ENCODE results near the gene ALS2CL.

The ALS2CL gene

GRCh38 chr3:46659285-46659684 lies 34.2 kb downstream of the ALS2CL start:
- TF ChIP-seq CTCF (conservative IDR thresholded peaks at IDR 0.05): no peak
- H3K27ac ChIP-seq: no peak overlapping the region; the same call in 1 of the 2 replicates

DNA sequence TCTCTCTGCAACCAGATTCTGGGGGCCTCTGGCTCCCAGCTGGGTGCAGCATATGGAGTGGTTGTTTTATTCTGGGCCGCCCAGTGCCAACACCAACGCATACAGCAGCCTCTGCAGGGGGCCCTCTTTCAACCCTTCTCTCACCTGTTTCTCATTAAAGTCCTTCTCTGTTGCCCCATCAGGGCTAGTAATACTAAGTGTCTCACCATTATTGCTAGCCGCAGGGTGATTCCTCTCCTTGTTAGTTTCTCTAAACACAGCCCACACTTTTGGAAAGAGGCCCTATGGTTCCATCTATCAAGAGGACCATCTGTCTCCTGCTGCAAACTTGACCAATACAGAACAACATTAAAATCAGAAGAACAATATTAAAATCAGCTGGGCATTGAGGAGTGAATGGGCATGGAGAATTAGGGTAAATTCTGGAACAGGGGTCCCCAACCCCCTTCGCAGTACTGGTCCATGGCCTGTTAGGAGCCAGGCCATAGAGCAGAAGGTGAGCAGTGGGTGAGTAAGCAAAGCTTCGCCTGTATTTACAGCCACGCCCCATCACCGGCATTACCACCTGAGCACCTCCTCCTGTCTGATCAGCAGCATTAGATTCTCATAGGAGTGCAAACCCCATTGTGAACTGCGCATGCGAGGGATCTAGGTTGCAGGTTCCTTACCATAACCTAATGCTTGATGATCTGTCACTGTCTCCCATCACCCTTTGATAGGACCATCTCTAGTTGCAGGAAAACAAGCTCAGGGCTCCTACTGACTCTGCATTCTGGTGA lies 36.5 kb downstream of the ALS2CL start:
- no peak overlapping the region for H3K27ac ChIP-seq
- TF ChIP-seq CTCF (conservative IDR thresholded peaks at IDR 0.05): no peak

DNA sequence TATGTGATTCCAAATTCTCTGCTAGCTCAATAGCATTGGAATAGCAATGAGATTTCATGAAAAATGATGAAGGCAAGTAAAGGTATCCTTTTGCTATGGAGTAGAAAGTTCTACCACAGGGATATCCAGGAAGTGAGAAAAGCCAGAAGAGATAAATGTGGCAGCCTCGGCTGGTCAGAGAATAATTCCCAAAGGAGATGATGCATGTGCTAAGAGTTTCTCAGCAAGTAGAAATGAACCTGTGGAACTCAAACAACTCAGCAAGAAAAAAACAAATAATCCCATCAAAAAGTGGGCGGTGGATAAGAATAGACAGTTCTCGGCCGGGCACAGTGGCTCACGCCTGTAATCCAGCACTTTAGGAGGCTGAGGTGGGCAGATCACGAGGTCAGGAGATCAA lies 38.2 kb downstream of the ALS2CL start:
- no peak overlapping the region for H3K27ac ChIP-seq
- no peak for TF ChIP-seq CTCF (conservative IDR thresholded peaks at IDR 0.05)

GRCh38 chr3:46651084-46651483 lies 42.4 kb downstream of the ALS2CL start:
- no peak overlapping the region for H3K27ac ChIP-seq
- TF ChIP-seq CTCF (conservative IDR thresholded peaks at IDR 0.05): no peak

- no peak for TF ChIP-seq CTCF (conservative IDR thresholded peaks at IDR 0.05)
- H3K27ac ChIP-seq: no peak overlapping the region
These were observed 44.0 kb downstream of the ALS2CL start for GRCh38 chr3:46649436-46649835.

DNA sequence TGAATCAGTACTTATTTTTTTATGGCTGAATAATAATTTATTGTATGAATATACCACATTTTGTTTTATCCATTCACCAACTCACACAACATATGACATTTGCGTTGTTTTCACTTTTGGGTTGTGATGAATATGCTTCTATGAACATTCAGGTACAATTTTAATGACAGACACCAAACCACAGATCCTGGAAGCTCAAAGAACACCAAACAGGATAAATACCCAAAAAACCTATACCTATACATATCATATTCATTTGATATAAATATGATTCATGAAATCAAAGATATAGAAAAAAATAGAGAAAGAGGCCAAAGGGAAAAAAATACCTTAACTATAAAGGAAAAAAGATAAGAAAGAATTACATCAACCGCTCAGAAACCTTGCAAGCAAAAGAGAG lies 45.4 kb downstream of the ALS2CL start:
- H3K27ac ChIP-seq: no peak overlapping the region
- no peak for TF ChIP-seq CTCF (conservative IDR thresholded peaks at IDR 0.05)

- no peak for TF ChIP-seq CTCF (conservative IDR thresholded peaks at IDR 0.05)
- H3K27ac ChIP-seq: no peak overlapping the region
These were observed 46.8 kb downstream of the ALS2CL start for GRCh38 chr3:46646700-46647099.

All from VCaP (cell line).